GM12801 (cell line): ENCODE results near the gene GATA3.

Experiments
- TF ChIP-seq, protein P1 (sequence below): IDR thresholded peaks from one replicate; pipeline ENCODE4 v1.5.1; 2011; ENCODE audit warnings: control low read depth; ENCODE audit not compliant: insufficient read length; ENCODE audit errors: extremely low read depth

GATA3 gene

DNA sequence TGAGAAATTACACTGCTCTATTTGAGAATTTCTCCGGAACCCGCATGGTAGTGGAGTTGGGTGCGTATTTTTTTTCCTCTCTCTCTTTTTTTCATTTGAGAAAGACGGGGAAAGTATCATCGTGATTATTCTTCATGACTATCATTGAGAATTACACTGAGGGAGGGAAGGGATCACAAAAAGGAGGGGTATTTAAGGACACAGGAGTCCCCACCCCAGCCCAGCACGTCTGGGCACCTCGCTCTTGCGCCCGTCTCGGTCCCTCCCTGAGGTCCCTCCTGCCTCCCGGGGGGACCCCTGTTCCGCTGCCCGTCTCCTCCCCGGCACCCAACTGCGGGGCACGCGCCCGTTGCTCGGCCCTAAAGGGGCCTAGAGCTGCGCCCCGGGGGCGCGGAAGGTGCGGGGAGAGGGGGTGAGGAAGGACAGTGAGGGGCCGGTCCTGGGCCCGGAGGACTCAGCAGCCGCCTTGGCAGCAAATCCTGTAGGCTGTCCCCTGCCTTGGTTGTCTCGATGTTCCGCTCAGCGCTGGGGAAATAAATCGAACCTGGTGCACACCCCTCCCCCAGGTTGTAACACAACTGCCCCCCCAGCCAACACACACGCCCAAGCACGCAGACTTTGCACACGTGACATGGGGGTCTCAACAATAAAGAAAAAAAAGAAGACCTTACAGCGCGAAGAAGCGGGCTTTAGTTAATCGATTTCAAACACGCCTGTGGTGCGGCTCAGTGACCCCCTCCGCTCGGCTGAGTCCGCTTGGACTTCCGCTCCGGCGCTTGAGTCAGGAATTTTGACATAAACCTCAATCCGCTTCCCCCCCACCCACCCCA, 18.6 kb upstream of the GATA3 start:
- TF ChIP-seq, protein P1, sequence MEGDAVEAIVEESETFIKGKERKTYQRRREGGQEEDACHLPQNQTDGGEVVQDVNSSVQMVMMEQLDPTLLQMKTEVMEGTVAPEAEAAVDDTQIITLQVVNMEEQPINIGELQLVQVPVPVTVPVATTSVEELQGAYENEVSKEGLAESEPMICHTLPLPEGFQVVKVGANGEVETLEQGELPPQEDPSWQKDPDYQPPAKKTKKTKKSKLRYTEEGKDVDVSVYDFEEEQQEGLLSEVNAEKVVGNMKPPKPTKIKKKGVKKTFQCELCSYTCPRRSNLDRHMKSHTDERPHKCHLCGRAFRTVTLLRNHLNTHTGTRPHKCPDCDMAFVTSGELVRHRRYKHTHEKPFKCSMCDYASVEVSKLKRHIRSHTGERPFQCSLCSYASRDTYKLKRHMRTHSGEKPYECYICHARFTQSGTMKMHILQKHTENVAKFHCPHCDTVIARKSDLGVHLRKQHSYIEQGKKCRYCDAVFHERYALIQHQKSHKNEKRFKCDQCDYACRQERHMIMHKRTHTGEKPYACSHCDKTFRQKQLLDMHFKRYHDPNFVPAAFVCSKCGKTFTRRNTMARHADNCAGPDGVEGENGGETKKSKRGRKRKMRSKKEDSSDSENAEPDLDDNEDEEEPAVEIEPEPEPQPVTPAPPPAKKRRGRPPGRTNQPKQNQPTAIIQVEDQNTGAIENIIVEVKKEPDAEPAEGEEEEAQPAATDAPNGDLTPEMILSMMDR: no peak

DNA sequence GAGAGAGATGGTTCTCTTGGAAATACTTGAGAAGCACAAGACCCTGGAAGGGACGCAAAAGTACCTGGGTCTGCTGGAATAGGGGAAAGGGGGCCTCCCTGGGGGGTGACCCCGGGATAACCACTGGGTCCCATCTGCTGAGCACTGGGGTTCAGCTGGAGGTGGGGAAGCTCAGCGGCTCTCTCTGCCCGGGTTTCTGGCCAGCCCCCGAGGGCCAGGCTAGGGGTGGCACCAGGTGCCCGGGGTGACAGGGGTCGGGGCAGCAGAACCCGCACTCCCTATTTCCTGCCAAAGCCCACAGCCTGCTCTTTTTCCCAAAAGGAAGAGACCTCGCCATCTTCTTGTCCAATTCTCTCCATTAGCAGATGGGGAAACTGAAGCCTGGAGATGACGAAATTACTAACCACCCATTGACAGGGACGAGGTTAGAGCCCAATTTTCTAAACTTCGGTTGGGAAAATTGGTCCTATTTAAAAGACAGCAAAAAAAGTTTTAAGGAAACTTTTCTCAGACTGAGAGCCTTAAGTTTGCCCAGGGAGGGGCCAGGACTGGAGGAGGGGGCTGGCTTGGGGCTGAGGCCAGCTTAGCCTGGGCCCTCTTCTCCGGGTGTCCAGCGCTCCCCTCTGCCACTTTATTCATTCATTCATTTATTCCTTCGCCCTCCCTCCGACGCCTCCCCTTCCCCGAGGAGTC, 17.8 kb upstream of the GATA3 start:
- TF ChIP-seq, protein P1: no peak

DNA sequence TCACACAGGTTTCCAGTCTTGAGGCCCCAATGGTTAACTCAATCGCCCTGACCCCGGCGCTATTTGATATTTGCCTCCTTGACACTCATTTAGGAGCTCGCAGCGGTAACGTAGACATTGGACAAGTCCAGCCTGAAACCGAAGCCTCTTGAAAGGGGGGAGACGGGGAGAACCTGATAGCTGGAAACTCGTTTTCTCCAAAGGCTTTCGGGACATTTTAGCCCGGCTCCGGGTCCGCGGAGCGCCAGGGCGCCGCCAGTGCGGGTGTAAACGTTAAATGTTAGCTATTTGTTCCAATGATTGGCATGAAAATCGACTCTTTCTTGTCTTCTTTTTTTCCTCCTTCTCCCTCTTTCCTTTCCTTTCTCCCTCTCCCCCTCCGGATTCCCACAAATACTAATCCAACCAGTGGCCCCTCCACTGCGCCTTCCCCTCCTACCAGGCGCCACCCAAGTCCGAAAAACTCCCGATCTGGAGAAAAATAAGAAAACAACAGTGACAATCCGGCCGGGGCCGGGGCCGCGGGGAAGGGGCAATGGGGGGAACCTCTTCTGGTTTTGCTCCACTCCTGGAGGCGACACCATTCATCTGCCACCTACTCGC, 17.2 kb upstream of the GATA3 start:
- TF ChIP-seq, protein P1: no peak

DNA sequence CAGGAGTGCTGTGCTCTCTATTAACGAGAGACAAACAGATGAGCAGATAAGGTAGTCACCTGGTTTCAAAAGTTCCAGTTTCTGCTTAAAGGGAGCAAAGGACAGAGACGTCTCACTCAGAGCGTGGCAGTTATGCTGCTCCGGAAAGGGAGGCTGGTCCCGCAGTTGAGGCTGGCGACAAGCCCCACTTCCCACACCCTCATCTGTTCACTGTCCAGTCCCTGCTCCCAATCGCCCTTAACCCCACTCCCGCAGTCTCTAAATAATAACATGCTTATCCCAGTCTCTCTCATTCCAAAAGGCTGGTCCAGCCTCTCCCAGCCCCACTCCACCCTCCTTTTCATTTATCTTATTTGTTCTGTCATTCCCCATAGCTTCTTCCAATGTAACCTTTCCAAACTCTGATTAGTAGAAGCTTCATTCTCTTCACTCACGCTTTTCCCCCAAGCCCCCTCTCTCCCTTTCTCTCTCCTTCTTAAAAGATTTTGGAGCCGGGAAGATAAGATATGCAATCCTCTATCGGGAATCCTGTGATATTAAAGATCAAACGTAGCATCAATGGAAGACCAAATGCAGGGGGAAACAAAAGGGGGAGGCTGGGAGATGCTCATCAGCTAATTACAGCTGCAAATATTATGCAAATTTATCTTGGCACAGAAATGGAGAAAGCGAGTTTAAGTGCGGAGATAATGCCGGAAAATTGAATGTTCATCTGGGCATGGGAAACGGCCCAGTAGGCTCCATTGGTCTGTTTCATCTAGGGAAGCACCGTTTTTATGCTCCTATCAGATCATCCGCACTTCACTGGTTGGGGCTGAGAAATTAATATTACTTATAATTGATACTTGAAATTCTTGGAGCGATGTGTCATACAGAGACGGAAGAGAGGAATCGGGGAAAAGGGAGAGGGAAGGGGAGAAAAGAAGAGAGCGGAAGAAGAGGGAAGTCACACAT, 16.3 kb upstream of the GATA3 start:
- TF ChIP-seq, protein P1: no peak

DNA sequence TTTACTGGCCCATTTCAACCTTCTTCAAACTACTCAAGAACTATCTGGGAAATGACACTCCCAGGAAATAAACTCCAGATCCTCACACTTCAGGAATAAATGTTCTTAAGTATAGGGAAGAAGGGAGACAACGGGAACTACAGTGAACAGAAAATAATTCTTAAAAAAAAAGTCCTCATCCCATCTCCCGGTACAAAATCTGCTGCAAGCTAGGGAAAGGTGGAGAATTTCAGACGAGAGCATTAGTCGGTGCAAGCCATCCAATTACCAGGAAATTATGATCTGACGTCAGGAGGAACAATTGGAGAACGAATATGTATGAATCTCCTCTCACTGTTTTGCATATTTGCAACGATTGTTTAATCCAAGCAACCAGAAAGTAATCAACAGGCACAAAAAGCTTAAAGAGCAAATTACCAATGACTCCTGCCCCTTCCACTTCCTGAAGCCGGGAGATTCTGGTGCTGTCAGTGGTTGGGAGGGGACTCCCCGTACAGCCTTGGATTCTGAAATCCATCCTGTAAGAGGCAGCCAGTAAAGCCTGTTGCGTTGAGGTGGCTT, 15.1 kb upstream of the GATA3 start:
- TF ChIP-seq, protein P1: no peak

DNA sequence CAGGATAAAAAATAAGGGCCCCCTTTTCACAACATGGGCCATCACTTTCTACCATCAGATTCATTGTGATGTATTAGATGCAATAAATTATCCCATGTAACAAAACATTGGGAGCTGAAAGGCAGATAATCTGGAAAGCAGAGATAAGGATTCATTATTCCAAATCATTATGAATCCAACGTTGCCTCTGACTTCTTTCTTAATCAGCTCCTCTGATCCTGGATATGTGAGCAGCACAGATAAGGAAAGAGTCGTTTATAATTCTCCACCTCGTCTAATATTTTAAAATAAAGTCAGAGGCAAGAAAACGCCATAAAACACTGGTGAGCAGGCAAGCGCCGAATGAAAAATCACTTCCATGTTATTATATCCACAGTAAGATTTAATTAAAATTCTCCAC, 13.8 kb upstream of the GATA3 start:
- TF ChIP-seq, protein P1: no peak
